HT-29 (cell line): ENCODE results near the gene POMT2. TPM values are rescaled to one million over a fixed set of nuclear protein-coding genes. Genes with fewer than 3 reads are reported as not detected.
"Not testable (repeated sequence)": the region's sequence is repeated elsewhere in the genome, so short reads cannot be mapped to it uniquely, and the experiment has no call there.

Experiments
- DNase-seq: peaks from one replicate; pipeline ENCODE4 v3.0.0-alpha.2; 2015; ENCODE audit warnings: low spot score
- total RNA-seq: library from RNA; depleted of rRNA; stranded (reverse); fragments of >200 nt; shearing (Covaris generic); gene quantifications from 2 replicates; pipeline ENCODE4 v1.2.3, GENCODE V29; 2014

Gene POMT2
- total RNA-seq, 1 experiment from 2014 or later, result 34.2 TPM

DNA sequence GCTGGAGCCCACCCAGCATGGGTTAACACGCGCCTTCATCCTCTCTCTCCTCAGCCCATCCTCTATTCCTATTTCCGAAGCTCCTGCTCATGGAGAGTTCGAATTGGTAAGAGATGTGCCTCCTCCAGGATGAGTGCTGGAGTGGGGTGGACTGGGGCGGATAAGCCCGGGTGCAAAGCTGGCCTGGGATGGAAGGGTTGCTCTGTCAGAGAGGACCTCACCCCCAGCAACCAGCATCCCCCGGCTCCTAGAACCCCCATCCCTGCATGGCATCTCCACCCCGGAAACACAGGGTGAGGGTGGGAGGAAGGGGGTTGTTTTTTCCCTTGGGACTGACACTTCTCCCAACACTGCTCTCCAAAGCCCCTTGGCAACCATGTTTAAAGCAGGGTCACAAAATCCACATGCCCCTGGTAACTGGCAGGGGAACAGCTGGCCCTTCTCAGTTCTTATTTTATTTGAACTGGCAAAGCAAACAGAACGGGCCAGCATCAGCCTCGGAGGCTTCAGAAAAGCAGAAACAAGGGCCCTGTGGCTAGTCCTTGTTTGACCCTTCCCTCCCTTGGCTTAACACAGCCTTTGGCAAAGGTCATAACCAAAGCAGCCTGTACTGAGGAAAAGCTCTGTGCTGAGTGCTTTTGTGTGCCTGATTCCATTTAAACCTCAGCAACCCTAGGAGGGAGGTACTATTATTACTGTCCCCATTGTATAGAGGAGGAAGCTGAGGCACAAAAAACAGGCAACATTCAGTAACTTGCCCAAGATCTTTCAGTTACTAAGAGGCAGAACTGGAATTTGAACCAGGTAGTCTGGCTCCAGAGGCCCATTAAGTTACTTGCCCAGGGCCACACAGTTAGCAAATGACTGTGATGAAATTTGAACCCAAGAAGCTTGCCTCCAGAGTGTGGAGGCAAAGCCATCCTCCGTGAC lies 4.4 kb upstream of the POMT2 start:
- DNase-seq, result no peak

DNA sequence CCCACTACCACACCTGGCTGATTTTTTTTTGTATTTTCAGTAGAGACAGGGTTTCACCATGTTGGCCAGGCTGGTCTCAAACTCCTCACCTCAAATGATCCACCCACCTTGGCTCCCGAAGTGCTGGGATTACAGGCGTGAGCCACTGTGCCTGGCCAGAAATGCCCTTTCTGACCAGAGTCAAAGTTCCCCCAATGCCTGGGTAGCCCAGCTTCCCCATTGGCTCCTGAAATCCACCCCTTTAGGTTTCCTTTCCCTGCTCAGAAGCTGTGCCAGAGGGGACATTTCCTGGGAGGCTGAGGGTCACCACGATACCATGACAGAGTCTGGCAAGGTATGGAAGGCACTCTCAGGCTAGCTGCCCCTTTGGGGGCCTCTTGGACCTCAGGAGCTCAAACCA lies 3.6 kb upstream of the POMT2 start:
- DNase-seq, result no peak

DNA sequence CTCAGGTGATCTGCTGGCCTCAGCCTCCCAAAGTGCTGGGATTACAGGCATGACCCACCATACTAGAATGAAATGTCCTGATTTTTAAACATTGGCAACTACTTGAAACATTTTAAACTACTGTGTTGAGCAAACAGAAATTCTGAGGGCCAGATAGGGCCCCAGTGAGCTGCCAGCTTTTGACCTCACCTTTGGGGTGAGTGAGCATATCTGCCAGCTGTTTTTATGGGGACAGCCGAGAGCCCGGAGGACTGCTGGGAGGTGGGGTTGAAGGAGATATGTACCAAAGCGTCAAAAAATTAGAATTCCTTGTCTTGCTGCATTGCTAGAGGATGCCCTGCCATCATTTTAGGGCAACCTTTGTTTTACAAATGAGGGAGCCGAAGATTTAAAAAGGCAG lies 2.9 kb upstream of the POMT2 start:
- no peak for DNase-seq

DNA sequence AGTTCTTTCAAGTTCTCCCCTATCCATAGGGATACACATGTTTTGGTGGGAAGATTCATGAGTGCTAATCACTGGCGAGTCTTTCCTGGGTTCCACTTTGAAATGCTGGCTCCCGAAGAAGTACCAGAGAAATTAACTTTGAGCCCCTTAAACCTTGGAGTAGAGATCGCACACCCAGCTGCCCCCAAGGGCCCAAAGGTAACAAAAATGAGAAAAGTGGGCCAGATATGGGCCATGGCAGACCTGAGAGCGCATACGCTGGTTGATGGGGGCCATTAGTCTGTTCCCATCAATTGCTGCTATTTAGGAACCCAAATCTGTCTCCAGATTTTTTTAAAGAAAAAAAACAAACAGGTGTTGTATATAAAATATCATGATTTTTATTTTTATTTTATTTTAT lies 2.3 kb upstream of the POMT2 start:
- DNase-seq, result no peak

DNA sequence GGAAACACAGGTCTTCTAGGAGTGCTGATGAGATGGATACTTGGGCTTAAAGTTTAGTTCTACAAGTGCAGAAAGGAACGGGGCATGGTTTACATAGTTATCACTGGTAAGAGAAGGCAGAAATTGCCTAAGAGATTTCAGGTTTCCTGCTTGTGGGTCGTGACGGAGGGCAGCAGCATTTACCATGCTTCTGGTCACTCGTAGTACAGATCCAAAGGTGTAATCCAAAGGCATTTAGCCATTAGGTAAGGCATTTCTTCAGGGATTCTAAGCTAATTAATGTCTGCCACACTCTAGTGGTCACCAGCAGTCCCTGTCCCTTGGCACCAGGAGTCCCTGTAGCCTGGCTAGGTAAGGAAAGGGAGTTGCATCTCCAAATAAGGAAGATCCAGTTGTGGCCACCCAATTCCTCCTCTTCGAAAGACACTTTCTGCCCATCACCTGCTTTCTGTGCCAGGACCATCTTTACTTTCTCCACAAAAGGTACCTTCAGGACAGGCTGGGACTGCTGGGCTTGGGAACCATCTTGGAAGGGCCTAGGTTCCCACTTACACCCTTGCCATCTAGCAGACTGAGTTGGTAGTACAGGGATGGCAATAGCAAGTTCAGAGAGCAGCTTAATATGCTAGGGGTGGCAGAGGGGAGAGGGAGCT lies 1.7 kb upstream of the POMT2 start:
- DNase-seq, result no peak

DNA sequence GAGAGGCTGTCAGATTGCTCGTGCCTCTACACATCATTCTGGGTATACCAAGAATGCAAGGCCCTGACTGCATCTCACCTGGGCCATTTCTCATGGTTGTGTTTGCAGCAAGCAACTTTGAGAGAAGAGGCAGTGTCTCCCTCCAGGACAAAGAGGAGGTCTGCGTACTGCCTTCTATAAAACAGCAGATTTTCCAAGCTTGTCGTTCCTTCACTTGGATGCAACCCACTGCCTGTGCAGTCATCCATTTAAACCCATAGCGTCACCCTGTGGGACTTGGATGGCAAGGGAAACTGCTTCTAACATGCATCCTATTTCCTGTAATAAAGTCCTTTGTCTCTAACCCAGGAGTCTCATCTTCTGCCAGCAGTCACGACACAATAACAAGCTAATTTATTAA lies 1.3 kb downstream of the POMT2 start:
- DNase-seq, result no peak

DNA sequence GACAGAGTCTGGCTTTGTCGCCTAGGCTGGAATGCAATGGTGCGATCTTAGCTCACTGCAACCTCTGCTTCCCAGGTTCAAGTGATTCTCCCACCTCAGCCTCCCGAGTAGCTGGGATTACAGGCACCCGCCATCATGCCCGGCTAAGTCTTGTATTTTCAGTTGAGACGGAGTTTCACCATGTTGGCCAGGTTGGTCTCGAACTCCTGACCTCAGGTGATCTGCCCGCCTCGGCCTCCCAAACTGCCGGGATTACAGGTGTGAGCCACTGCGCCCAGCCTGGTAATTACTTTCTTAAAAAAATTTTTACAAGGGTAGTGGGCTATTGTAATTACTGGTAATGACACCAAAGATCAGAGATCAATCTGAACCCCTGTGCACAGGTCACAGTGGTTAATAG lies 1.9 kb downstream of the POMT2 start:
- not testable (repeated sequence) for DNase-seq

DNA sequence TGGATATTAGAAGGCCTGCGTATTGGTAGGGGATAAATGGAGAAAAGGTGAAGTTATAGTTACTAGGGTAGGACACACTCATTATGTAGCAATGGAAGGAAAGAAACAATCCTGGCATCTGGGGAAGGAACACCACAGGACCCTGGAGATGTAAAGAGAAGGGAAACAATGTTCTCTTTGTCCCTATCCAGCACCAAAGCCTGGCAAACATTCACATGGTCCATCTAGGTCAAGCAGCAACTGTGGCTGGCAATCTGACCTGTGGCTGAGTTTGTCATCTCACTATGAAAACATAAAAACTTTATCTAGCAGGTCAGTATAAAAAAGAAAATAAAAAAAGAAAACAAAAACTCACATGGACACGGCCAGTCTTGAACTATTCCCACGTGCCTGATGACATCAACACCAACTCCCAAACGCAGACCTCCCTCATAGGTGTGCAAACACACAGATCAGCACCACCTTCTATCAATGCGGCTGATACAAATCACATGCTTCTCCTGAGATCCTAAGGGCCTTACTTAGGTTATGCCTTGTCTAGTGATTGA lies 2.6 kb downstream of the POMT2 start:
- DNase-seq, result no peak

DNA sequence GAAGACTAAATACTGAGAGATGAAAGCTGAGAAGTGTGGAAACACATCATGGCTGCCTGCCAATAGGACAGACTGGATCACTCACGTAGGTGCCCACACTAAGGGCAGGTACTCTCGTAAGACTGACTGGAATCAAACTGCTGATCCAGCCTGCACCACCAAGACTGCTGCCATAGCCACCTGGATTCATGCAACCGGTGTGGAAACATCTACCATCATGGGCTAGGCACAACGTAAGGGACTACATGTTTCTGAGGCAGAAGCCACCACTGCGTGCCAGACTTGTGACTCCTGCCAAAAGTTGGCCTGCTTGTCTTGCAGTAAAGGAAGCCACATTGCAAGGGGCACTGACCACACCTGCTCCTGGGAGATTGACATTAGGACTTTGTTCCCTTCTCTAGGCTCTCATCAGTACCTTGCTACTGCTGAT lies 3.8 kb downstream of the POMT2 start:
- DNase-seq, result no peak

DNA sequence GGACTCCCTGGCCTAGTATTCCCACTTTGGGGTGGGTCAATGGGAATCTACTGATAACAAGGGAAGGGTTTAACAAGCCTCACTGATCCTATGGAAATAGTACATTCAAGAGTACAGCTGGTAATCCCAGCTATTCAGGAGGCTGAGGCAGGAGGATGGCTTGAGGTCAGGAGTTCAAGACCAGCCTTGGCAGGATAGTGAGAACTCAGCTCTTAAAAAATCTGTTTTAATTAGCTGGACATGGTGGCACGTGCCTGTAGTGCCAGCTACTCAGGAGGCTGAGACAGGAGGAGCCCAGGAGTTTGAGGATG lies 4.5 kb downstream of the POMT2 start:
- no peak for DNase-seq

DNA sequence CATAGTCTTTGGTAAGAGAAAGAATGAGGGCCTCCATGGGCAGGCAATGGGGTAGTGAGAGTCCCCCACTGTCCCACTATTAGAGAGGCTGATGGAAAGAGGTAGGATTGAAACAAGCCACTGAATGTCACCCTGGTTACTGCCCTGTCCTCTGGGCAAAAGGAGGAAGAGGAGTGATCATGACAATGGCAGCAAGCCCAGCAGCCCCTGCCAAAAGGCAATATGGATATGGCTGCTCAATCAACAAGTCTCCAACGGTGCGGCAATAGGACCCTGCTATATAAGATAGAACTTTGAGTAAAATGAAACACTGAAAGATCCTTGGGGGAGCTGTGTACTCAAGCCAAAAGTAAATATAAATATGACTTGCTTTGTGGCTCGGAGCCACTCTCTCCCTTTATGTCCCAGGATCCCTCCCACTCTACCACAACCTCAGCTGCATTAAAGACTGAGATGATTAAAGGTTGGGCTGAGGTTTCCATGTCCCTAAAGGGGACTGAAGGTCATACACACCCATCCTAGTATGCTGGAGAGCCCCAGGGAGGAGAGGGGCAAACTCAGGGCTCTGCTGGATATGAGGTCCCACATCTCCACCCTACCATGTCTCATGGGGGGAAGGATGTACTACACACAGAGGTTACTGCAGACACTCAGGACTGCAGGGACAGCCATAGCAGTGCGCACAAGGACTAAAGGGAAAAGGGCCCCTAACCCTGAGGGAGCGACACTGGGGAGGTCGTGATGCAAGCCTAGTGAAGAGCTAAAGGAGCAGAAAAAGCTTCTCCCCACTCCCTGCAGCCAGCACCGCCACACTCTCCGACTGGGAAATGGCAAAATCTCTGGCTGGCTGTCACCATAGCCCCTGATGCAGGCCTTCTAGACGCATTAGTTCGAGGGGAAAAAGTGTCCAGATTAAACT lies 5.9 kb downstream of the POMT2 start:
- no peak for DNase-seq

DNA sequence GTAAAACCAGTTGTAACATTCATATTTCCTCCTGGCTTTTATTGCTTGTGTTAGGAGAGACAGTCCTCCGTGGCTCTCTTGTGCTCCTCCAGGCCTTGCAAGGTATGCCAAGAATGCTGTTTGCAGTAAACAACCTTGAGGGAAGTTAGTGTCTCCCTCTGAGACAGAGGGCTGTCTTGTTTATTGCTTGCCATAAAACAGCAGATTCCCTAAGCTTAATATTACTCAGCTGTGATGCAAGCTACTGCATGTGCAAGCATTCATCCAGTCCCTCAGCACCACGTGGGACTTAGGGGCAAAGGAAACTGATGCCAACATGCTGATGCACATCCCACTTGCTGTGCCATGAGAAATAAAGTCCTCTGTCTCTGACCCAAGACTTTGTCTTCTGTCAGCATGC lies 6.6 kb downstream of the POMT2 start:
- no peak for DNase-seq

DNA sequence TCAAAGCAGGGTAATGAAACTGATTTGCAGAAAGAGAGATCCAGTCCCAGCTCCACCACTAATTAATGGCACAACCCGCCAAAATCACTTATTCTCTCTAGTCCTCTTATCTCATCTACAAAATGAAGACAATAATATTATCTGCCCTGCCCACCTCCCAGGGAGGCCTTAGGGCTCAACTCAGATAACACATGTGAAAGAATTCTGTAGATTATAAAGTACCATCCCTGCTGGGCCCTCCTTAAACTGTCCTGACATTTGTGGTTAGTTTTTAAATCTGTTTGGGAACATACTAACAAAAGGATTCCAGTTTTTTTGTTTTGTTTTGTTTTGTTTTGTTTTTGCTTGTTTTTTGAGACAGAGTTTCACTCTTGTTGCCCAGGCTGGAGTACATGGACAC lies 7.3 kb downstream of the POMT2 start:
- DNase-seq, result no peak

DNA sequence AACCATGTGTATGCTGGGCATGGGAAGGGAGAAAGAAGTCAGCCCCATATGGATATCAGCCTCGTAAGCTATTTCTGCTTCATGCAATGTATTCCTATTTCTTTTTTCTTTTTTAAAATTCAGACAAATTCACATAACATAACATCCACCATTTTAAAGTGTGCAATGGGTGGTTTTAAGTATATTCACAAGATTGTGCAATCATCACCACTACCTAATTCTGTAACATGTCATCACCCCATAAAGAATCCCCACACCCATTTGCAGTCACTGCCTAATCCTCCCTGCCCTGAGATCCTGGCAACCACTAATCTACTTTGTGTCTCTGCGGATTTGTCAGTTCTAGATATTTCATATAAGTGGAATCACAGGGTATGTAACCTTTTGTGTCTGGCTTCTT lies 9.5 kb downstream of the POMT2 start:
- DNase-seq, result no peak

DNA sequence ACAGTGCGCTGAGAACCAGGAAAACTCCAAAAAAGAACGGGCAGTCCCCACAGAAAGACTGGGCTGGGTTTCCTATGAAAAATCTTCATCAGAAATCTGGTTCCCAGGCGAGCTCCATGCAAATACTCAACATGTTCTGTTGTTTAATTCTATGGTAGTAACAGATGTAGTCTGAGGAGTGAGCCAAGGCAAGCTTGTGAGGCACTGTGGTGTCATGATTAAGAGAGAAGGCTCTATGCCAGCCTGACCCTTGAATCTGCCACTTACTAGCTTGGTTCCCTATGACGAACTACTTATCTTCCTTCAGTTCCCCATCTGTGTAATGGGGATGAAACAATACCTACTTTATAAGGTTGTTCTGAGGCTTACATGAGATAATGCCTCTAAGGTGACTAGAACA lies 10.7 kb downstream of the POMT2 start:
- DNase-seq, result no peak

DNA sequence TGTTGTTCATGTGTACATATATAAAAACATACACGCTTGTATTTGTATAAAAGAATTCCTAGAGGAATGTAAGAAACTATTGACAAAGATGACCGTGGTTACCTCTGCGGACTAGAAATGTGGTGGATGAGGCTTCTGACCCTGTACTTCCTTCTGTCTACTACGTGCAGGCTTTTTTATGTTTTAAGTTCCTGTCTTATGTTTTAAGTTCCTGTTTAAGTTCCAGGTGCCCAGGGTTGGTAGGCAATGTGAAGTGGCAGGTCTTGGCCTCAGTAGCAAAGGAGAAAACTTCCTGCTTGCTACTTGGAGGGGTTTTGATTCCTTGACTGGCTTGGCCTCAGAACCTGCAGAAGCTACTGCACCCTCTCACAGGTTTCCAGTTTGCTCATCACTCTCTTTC lies 11.6 kb downstream of the POMT2 start:
- DNase-seq, result no peak

DNA sequence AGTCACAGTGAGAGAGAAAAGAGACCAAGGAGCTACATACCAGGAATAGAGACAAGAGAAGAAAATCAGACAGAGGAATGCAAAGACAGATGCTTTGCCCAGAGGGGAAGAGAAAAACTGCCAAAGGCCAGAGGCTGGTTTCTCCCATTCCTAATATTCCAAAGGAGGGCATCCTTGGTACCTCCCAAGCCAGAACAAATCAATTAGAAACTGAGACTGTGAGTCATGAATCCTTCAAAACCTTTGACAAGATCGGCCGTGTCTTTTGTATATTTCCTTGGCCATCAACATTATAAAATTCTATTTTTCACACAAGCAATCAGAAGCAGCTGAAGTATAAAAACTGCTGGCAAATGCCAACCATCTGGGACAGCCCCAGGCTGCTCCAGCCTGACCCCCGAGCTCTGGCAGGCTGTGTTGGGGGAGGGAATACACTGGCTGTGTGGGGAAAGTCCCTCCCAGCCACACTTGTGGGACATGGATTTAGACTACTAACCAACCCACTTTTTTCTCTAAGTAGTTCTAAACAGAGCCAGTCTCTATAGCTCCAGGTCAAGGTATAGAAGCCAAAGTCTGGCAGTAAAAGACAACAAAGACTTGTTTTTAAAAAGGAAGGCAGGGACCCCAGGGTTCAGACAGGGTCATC lies 13.7 kb downstream of the POMT2 start:
- no peak for DNase-seq

DNA sequence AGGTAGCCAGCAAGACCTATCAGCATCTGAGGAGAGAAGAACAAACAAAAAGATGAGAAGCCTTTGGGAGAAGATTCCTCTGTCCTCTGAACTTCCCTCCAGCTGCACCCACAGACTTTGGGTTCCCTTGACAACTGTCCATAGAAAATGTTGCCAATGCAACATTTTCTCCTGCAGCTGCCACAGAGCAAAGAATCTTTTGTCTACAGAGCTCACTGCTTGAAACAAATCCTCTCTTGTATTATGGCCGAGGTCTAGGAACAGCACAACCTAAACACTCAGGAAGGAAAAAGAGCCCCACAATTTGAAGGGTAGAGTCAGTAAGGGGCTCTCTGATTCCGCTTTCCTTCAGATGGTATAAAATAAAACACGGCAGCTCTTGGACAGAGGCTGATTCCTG lies 14.3 kb downstream of the POMT2 start:
- no peak for DNase-seq

DNA sequence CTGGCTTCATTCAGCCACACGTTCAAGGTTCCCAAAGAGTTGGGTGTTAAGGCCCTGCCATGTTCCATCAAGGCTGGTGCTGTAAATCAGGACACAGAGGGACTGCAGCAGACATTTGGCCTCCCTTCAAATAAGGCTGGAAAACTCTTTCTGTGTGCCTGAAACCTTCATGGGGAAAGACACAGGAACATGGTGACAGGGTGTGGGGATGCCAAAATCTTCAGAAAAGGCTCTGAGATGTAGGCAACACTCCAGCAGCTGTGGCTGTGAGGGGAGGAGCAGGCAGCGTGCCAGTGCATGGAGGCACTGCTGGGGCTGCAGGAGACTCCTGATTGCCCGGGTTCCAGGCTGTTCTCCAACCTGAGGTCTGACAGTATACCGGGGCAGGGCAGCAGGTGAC lies 15.0 kb downstream of the POMT2 start:
- DNase-seq, result no peak

DNA sequence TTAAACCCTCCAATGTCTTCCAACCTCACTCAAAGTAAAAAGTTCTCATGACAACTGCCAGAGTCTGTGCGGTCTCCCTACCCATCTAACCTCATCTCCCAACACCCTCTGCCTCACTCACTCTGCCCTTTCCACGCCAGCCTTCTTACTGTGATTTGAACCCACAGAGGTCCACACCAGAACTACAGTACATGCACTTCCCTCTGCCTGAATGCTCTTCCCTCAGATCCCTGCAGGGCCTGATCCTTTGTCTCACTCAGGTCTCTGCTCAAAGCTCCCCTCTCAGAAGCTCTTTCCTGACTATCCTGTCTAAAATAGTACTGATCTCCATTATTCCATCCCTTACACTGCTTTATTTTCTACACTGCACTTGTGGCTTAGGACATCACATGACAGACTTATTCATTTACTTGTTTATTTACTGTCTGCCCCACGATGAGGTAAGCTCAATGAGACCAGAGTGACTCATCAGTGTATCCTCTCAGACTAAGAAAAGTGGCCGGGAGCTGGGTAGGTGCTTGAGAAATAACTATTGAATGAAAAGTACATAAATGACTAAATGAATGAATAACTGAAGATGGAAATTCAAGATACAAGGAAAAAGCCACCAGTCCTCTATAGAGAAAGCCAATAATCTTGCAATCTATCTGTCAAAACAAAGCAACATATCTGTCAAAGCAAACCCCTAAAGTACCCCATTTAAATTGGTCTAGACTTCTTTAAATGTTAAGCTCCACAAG lies 17.1 kb downstream of the POMT2 start:
- peak; percentile 58 for DNase-seq

DNA sequence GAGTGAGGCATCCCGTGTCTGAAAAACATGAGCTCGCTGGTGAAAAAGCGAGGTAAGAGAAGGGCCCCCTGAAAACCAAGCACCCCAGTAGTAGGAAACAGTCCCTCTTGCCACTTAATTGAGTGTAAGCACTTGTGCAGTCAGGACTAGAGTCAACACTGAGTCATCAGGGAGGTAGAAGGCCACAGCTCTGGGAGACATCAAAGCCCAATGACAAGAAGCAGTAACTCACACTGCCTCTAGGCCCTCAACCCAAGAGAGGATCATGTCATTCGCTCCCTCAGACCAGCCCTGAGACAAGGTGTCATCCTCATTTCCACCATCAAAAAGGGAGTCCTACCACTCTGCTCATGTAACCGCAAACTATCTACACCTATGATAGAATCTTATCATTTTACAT lies 17.8 kb downstream of the POMT2 start:
- DNase-seq, result no peak
